A673 (cell line): ENCODE data around the gene TACR2.

Experiments
- CTCF ChIP-seq: fragments of 300-800, 200-600 bp; sonication (generic); conservative IDR thresholded peaks from 2 replicates; pipeline ENCODE4 v1.5.1; 2017; ENCODE audit warnings: low read depth, mild to moderate bottlenecking, antibody characterized with exemption, low read length, moderate library complexity, mixed read lengths
- EZH2 ChIP-seq: fragments of 200-600 bp; sonication (generic); IDR thresholded peaks from 2 replicates; pipeline ENCODE4 v1.6.1; 2017; ENCODE audit warnings: borderline replicate concordance, low read depth, mild to moderate bottlenecking, mixed read lengths, antibody characterized with exemption, low read length; ENCODE audit not compliant: poor library complexity, severe bottlenecking

GRCh38 chr10:69459101-69459790, 42.5 kb upstream of the TACR2 start:
- TF ChIP-seq CTCF (no peak), EZH2 (no peak)
